SW 1271 (cell line): ENCODE results near the gene ACAP2.
"Not testable (repeated sequence)": the region's sequence is repeated elsewhere in the genome, so short reads cannot be mapped to it uniquely, and the experiment has no call there.

Experiments
- DNase-seq, 2 experiments: peaks; one replicate each; lab custom pipeline; 2025; lab: John Stamatoyannopoulos, UW

Gene ACAP2

GRCh38 chr3:195385526-195385925, 57.3 kb downstream of the ACAP2 start:
- peak in 1 of 2 experiments; percentile 53 for DNase-seq

DNA sequence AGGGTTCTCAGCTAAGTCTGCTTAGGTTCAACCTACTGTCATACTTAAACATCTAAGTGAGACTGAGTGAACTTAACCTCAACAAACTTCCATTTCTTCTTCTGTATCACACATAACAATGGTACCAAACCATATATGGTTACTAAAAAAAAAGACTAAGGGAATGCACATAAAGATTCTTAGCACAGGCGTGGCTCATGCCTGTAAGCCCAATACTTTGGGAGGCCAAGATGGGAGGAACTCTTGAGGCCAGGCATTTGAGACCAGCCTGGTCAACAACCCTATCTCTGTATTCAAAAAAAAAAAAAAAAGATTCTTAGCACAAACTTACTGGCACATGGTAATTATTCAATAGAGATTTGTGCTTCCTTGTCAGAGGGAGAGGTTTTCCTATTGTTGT, 57.9 kb downstream of the ACAP2 start:
- no peak for DNase-seq

DNA sequence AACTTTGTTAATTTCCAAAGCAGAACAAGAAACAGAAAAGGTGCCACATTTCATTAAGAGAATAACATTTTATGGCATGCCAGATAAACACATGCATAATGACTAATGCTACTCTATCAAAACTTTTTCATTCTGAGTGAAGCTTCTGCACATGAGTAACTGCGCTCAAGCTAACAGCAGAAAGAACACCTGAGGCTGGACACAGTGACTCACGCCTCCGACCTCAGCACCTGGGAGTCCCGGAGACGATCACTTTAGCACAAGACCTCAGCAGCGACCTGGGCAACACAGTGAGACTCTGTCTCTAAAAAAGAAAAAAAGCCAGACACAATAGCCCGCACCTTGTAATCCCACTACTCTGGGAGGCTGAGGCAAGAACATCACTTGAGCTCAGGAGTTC, 70.6 kb downstream of the ACAP2 start:
- DNase-seq, result no peak

DNA sequence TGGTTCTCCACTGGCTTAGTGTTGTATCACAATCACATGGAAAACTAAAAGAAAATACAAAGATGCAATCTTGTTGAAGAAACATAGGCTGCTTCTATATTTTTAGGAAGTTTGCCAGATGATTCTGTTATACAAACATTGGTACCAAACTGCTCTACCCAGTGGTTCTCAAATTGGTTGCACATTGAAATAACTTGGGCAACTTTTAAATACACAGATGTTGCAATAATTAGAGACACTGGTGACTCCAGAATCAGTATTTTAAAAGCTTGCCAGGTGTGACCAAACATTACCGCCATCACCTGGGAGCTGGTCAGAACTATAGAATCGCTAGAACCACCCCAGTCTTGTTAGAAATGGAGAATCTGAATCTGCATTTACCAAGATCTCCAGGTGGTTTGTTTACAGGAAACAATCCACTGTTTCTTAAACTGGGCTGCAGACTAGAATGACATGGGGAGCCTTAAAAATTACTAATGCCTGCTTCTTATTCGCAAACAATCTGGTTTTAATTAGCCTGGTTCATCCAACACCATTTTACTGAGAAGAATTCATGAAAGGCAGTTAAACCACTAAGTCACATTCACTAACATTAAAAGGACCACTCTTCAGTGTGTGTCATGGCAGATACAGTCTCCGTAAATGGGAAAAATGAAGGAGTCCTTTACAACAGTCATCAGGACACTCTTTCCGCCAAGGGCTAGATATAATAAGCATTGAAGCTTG, 76.5 kb downstream of the ACAP2 start:
- DNase-seq, result no peak

DNA sequence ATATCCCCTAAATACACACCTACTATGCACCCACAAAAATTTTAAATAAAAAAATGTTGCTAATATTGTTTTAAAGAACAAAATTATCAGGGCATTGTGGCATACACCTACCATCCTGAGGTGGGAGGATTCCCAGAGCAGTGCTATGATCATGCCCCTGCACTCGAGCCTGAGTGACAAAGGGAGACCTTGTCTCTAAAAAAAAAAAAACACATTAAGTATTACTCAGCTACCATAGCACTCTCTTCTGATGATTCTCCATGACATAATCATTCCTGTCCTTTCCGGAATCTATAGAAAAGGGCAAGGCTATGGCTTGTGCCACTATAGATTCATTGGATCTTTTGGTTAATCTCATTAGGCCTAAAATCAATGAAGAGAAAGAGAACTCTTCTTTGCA, 77.4 kb downstream of the ACAP2 start:
- DNase-seq, result no peak

- not testable (repeated sequence) for DNase-seq
These were observed 85.0 kb downstream of the ACAP2 start for GRCh38 chr3:195357797-195358196.

DNA sequence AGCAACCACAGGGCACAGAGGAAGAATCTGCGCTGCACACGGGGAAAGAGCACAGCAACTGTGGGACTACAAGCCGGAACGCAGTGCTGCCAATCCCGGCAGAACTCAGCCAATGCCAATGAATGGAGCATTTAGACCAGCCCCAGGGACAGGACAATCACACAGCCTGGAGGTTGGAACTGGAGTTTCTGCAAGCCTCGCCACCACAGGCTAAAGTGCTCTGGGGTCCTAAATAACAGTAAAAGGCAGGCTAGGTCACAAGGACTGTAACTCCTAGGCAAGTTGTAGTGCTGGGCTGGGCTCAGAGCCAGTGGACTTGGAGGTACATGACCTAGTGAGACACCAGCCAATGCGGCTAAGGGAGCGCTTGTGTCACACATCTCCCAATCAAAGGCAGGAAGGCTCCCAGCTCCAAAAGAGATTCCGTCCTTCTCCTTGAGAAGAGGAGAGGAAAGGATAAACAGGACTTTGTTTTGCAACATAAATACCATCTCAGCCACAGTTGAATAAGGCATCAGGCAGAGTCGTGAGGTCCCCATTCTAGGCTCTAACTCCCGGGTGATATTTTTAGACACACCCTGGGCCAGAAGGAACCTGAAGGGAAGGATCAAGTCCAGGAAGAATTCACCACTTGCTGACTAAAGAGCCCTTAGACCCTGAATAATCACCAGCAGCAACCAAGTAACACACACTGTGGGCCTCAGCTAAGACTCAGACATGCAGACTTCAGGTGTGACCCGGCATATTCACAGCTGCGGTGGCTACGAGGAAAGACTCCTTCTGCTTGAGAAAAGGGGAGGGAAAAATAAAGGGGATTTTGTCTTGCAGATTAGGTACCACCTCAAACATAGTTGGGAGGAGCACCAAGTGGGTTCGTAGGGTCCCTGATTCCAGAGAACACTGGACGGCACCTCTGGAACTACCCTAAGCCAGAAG, 86.4 kb downstream of the ACAP2 start:
- DNase-seq, result no peak

- not testable (repeated sequence) for DNase-seq
These were observed 88.8 kb downstream of the ACAP2 start for GRCh38 chr3:195354009-195354408.

DNA sequence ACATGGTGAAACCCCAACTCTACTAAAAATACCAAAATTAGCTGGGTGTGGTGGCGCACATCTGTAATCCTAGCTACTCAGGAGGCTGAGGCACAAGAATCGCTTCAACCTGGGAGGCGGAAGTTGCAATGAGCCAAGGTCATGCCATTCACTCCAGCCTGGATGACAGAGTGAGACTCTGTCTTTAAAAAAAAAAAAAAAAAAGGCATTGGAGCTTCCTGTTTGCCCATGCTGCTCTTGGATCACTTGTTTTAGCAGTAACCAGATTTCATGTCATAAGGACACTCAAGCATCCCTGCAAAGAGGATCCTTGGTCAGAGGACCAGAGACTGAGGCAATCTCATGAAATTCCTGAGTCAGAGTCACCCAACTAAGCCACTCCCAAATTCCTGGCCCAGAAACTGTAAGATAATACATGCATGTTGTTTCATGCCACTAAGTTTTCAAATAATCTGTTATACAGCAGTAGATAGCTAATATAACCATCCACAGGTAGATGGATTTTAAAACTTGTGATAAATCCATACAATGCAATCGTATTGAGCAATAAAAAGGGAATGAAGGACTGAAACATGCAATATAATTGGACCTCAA, 89.8 kb downstream of the ACAP2 start:
- DNase-seq, result peak; percentile 8 to 18

DNA sequence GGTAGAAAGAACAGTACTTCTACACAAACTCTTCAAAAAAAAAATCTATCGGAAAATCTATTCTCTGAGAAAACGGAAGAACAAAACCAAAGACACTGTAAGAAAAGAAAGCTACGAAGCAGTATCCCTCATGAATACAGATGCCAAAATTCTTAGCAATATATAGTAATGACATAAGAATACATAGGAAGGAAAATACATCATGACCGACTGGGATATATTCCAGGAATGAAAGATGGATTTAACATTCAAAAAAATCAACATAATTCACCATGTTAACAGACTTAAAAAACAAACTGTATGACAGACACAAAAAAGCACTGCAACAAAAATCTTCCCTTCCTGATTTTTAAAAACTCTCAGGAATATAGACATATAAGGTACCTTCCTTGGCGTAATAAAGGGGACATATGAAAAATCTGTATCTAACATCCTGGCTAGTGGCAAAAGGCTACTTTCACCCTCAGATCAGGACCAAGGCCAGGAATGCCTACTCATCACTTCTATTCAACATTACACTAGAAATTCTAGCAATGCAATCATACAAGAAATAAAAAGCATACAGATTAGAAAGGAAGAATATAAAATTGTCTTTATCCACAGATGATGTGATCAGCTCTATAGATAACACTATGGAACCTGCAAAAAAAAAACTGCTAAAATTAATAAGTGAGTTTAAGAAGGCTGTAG, 94.2 kb downstream of the ACAP2 start:
- DNase-seq, result no peak

GRCh38 chr3:195337747-195338146, 105.1 kb downstream of the ACAP2 start:
- no peak for DNase-seq

- no peak for DNase-seq
These were observed 107.9 kb downstream of the ACAP2 start for GRCh38 chr3:195334967-195335366.

DNA sequence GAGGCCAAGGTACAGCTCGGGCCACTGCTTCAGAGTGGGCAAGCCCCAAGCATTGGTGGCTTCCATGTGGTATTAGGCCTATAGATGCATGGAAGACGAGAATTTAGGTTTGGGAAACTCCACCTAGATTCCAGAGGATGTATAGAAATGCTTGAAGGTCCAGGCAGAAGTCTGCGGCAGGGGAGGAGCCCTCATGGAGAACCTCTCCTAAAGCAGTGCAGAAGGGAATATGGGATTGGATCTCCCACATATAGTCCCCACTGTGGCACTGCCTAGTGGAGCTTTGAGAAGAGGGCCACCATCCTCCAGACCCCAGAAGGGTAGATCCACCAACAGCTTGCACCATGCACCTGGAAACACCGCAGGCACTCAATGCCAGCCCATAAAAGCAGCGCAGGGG, 123.8 kb downstream of the ACAP2 start:
- no peak for DNase-seq

DNA sequence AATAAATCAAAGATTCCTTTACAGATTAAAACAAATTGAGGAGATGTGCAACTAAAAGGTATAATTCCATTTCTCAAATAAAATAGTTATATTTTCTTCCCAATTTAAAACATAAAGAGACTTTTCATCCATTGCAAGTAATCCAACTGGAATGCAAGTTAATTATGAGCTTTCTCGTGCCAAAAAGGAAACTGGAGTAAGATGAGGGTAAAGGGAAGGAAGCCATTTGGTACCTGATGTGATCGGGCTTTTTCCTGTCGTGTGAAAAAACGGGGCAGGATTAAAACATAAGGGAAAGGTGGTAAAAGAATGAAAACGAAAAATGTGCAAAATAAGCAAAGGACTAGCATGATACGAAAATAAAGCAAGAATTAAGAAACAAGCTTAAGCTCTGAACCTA, 130.1 kb downstream of the ACAP2 start:
- DNase-seq, result no peak

GRCh38 chr3:195307711-195308110, 135.1 kb downstream of the ACAP2 start:
- no peak for DNase-seq

DNA sequence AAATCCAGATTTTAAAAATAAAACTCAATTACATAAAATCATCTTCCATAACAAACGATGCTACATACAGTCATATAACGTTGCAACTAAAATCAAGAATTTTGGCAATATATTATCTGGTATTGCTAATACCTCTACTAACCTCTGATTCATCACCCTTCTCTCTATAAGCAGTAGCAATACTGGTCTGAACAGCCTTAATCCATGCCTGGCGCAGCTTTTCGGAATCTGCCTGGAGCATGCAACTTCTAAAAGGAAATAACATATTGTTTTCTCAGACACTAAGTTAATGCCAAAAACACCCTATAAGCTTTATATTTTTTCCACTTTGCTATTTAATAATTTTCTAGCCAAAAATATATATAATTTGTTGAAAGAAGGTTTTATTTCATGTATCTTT, 136.5 kb downstream of the ACAP2 start:
- no peak for DNase-seq

DNA sequence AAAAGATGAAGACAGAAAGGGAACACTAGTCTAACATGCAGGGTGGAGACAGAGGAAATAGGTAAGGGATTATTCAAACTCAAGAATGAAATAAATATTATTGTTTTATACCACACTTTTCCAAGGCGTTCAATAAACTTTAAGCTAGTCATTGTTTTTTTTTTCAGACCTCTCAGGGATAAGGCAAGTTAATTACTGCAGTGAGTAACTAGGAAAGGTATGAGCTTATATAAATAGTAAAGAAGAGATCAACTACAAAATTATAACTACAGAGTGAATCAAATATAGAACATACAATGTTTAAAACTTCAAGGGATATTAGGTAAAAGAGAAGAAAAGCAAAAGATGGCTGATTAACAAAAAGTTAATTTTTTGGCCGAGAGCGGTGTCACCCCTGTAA, 140.4 kb downstream of the ACAP2 start:
- DNase-seq, result no peak

DNA sequence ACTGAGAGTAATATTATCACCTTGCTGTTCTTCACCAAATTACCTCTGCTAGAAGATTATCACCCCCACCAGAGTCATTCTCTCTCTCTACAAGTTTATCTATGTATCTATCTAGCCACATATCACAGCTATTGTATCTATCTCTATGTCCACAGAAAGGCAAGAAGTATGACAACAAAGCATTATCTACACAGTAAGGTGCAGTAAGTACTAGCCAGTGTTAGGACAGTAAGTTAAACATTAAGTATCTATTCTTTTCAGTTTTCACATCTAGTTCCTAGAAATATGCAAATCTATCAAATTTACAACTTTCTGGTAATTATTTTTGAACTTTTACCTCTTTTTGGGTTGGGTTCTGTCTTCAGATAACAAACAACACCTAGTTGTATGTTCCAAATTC, 145.4 kb downstream of the ACAP2 start:
- no peak for DNase-seq

DNA sequence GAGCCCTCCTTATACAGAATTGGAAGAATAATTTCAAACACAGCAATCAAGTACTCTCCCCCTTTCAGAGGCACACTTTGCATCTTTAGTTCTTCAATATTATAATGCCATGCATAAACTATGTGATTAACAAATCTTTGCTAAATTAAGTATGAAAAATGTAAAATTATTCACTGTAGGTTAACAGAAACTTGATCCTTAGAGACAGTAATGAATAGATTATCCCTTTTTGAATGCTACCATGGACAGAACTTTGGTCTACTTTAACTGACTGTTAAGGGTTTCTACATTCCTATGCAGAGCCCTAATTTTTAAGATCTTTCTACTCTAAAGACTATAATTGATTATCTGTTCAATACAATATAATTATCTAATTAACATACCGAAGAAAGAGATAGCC, 146.2 kb downstream of the ACAP2 start:
- DNase-seq, result no peak

DNA sequence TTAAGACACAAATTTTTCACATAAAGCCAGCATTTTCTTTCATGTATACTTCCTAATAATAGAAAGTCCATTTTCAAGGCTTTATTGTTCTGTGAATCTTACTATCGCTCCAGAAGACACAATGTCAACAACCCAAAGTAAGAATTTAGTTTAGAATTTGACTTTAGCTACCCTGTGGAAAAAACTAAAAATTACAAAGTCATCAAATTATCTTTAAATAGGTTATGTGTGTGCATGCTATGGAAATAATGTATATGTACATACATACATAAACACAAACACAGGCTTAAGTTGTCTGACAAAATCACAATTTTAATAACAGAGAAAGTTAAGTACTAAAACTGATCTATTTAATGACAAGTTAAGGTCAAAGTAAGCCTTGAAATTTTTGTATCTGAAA, 151.7 kb downstream of the ACAP2 start:
- no peak for DNase-seq

DNA sequence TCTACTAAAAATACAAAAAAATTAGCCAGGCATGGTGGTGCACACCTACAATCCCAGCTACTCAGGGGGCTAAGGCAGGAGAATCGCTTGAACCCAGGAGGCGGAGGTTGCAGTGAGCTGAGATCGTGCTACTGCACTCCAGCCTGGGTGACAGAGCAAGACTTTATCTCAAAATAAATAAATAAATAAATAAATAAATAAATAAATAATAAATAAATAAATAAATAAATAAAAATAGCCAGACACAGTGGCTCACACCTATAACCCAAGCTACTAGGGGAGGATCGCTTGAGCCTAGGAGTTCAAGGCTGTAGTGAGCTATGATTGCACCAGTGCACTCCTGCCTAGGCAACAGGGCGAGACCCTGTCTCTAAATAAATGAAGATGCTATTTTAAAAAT, 152.2 kb downstream of the ACAP2 start:
- DNase-seq, result not testable (repeated sequence)
